Right cardiac atrium (tissue), 5 donors: ENCODE data around the gene LAMTOR1. TPM values are rescaled to one million over a fixed set of nuclear protein-coding genes. Genes with fewer than 3 reads are reported as not detected.
"Not testable (repeated sequence)": the region's sequence is repeated elsewhere in the genome, so short reads cannot be mapped to it uniquely, and the experiment has no call there.

Source experiments
- ATAC-seq, 2 donors: fragments of 200-7000 bp; cut with Tn5 transposase; one replicate each; pipeline versions ENCODE4 v1.8.0 to v1.9.1; 2020; ENCODE audit warnings: moderate library complexity in 2 of 2, mild to moderate bottlenecking in 1 of 2
- DNase-seq, 3 donors: peaks; one replicate each; pipeline ENCODE4 v3.0.0-alpha.2; 2020
- H3K27ac ChIP-seq: one replicate; pipeline ENCODE4 v1.5.1; 2013; ENCODE audit warnings: mild to moderate bottlenecking, low read length, control low read depth, moderate library complexity
- H3K27me3 ChIP-seq: one replicate; pipeline ENCODE4 v1.6.1; 2013; ENCODE audit not compliant: control insufficient read depth, insufficient read depth
- H3K4me1 ChIP-seq: one replicate; pipeline ENCODE4 v1.6.1; 2013; ENCODE audit warnings: low read length; ENCODE audit not compliant: control insufficient read depth, insufficient read depth
- H3K4me3 ChIP-seq: one replicate; pipeline ENCODE4 v1.5.1; 2013; ENCODE audit warnings: low read length, control low read depth
- H3K9me3 ChIP-seq: one replicate; pipeline ENCODE4 v1.6.1; 2013; ENCODE audit warnings: low read length; ENCODE audit not compliant: control insufficient read depth
- WGBS: extraction: QIAGEN DNeasy Blood & Tissue Kit; methylation state at CpG from one replicate; pipeline ENCODE4 v1.1.7; 2013; 5-methylcytosine and 5-hydroxymethylcytosine counted together
- intact Hi-C, 4 donors: fragments of 100-400 bp; cut with DNase I; formaldehyde crosslinking; loops; one replicate each; pipeline versions ENCODE4 v1.11.0 to v1.14.0; 2022 to 2023
- polyA plus RNA-seq: library from polyadenylated mRNA; stranded (reverse); fragments of 200-250 nt; gene quantifications from one replicate; pipeline ENCODE4 v1.2.3, GENCODE V29; 2013
- total RNA-seq, 4 donors: library from RNA; stranded (reverse); fragmentation: NEBNext Ultra II Directional; extraction: Animal tissue kit (Norgen Biotek cat#: 25700); gene quantifications; one replicate each; pipeline ENCODE4 v1.2.1, GENCODE V29; 2021
- donor health status: healthy with polysubstance abuse.
- donor health status: DM: no; HTN: yes; CAD: no.
- donor health status: DM: no; HTN: no; CAD: no.
- donor health status: DM: no; HTN: yes; CAD: no; lungs with severe emphysema.
- donor health status: DM: yes; HTN: yes; CAD: no.

The LAMTOR1 gene
- total and polyA plus RNA-seq, 5 donors, result 70.7 to 124 (median 84.4) TPM

DNA sequence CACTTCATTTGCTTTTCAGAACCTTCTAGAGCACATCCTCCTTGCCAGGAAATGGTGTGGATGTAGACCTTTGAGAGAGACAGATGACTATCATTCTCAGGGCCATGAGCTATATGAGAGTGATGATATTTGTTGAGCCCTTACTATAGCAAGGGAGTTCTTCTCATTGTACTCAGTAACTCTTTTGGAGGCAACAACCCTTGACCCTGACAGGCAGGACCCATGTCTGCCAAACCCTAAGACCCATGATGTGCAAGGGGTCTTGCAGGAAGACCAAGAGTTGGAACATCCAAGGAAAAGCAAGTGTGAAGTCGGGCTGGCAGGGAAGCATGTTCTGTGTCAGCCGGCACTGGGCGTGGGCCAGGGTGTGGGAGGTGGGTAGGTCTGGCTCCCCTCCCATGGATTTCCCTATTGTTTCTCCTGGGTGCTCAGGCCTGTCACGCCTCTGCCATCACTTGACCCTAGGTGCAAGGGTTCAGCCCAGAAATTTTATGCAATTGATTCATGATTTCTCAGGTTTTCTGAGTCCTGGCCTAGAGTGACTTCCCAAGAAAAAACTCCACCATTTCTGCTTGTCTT lies 33.7 kb upstream of the LAMTOR1 start:
- 76% methylated on average over 4 of the region's 4 CpGs for WGBS
- Histone ChIP-seq H3K27ac (no peak overlapping the region), H3K4me1 (no peaks in the 10 kb centered on the region), H3K27me3 (no peaks in the 10 kb centered on the region), H3K4me3 (no peak overlapping the region), H3K9me3 (no peaks in the 10 kb centered on the region)
- intact Hi-C loops, result no loop called here
- DNase-seq (no peak), ATAC-seq (no peak)

DNA sequence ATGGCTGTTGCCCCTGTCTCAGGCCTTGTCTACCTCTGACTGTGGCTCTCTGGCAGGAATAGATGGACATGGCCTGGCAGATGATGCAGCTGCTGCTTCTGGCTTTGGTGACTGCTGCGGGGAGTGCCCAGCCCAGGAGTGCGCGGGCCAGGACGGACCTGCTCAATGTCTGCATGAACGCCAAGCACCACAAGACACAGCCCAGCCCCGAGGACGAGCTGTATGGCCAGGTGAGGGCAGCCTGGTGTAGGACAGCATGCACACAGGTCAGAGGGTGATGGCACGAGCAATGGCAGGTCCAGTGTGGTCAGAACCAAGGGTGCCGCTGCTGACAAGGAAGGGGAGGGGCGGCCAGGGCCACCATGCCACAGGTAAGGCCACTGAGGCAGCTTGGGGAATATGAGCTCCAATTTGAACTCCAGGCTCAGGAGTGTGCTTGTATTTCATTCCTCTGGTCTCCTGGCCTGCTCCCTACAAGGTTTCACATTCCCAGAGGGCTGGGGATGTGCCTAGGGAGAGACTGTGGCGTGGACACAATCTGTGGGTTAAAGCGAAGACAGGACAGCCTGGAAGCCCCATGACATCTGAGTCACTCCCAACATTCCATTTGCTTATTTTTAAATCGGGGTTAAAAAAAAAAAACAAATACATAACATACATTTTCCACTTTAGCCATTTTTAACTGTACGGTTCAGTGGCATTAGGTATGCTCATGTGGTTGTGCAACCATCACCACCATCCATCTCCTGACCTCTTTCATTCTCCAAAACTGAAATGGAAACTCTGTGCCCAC lies 33.0 kb upstream of the LAMTOR1 start:
- Histone ChIP-seq H3K4me1 (no peaks in the 10 kb centered on the region), H3K9me3 (no peaks in the 10 kb centered on the region), H3K27ac (no peak overlapping the region), H3K27me3 (no peaks in the 10 kb centered on the region), H3K4me3 (no peak overlapping the region)
- no peak for DNase-seq
- WGBS, result 85% methylated on average over 14 of the region's 14 CpGs
- intact Hi-C loops, result no loop called here
- peak in 1 of 2 donors; percentile 34 for ATAC-seq

DNA sequence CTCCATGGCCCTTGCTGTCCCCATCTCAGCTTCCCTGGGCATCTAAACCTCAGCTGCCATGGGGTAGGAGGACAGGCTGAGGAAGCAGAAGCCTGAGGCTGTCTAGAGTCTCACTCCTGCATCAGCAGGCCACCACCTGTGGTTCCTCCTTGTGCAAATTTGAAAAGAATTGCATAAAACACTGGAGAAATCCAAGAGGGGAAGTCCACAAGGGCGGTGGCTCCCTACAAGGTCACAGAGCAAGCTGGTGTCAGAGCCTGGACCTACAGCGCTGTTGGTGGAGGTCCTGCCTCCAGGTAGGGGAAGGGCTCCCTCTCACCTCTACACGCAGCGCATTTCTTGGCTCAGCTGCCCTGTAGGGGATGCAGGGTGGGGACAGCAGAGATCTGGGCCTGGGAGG lies 32.4 kb upstream of the LAMTOR1 start, which contains the start of gene FOLR3:
Gene FOLR3 (plus strand): TSS at position 253 of the 400 bp plus-strand sequence. CDS start 228 bp downstream, outside the sequence.
- H3K27me3 ChIP-seq, H3K27ac ChIP-seq, H3K4me1 ChIP-seq, H3K9me3 ChIP-seq, DNase-seq, intact Hi-C loops, H3K4me3 ChIP-seq: not testable (repeated sequence)
- 84% methylated on average over 4 of the region's 4 CpGs for WGBS
- ATAC-seq, result peak; percentile 32 to 51

DNA sequence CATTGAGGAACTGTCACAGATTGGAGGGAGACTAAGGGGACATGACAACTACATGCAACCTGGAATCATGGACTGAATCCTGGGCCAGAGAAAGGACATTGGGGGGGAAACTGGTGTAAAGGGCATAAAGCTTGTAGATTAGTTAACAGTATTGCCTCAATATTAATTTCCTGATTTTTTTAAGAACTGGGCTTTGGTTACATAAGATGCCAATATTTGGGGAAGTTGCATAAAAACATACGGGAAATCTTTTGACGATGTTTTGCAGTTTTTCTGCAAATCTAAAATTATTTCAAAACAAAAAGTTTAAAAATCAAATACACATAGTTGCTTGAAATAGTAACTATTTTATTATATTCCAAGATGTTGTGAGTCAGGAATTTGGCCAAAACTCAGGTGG lies 29.5 kb upstream of the LAMTOR1 start:
- H3K9me3 ChIP-seq, result no peaks in the 10 kb centered on the region
- intact Hi-C loops, result no loop called here
- H3K4me1 ChIP-seq, result no peaks in the 10 kb centered on the region
- H3K4me3 ChIP-seq, result no peak overlapping the region
- H3K27ac ChIP-seq, result no peak overlapping the region
- H3K27me3 ChIP-seq, result no peaks in the 10 kb centered on the region
- no peak for DNase-seq
- no peak for ATAC-seq
- WGBS, result 78% methylated on average over 2 of the region's 2 CpGs

DNA sequence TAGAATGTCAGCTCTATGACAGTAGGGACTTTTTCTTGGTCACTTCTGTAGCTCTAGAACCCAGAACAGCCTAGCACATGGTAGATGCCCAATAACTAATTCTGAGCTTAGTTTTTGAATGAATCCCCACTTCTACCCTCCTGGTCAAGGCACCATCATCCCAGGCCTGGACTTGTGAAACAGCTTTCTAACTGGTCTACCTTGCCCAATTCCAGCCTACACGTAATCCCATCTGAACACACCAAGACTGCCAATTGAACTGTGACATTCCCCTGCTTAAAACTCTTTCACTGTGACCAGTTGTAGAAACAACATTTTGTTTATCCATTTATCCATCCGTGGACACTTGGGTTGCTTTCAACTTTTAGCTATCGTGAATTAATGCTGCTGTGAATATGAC lies 26.3 kb upstream of the LAMTOR1 start:
- DNase-seq, result no peak
- Histone ChIP-seq H3K4me3 (no peak overlapping the region), H3K9me3 (no peaks in the 10 kb centered on the region), H3K27me3 (no peaks in the 10 kb centered on the region), H3K4me1 (no peaks in the 10 kb centered on the region), H3K27ac (no peak overlapping the region)
- 78% methylated on average over 3 of the region's 3 CpGs for WGBS
- no peak for ATAC-seq
- intact Hi-C loops, result no loop called here

DNA sequence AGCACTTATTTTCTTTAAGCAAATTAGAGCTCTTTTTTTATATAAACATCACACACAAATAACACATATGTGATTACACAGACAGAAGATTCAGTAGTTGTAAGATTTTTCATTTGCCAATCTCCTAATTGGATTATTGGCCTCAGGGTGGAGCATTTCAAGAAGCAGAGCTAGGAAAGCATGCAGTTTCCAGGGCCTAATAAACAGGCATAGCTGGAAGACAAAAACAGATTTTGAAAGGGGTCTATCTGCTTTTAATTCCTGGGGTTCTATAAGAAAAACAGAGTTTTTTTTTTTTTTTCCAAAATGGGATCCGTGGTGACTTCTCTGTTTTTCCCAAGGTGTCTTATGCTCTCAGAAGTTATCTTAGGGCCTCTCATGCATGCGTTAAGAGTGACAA lies 24.8 kb upstream of the LAMTOR1 start:
- intact Hi-C loops, result no loop called here
- H3K27me3 ChIP-seq, result no peaks in the 10 kb centered on the region
- ATAC-seq (no peak), DNase-seq (no peak)
- H3K4me3 ChIP-seq, result no peak overlapping the region
- H3K4me1 ChIP-seq, result no peaks in the 10 kb centered on the region
- no peaks in the 10 kb centered on the region for H3K9me3 ChIP-seq
- H3K27ac ChIP-seq, result no peak overlapping the region
- WGBS, result 63% methylated on average over 2 of the region's 2 CpGs

DNA sequence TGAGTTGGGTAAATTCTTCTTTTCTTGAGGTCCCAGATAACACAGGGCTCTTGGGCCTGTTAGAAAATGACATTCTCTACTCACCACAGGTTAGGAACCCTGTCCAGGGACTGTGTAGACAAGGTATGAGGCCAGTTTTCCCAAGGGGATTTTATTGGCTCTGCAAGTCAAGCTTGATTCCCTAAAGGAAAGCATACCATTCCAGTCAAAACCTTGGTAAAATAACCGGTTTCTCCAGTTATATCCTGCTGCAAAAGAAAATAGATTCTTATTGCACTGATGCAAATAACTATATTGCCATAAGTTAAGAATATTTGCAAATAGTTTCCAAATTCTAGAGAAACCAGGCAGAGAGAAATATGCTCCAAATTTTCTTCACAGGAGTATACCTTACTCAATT lies 22.9 kb upstream of the LAMTOR1 start:
- no peak overlapping the region for H3K4me3 ChIP-seq
- ATAC-seq (no peak), DNase-seq (no peak)
- 44% methylated on average over 1 of the region's 1 CpG for WGBS
- intact Hi-C loops, result no loop called here
- H3K27me3 ChIP-seq, result no peaks in the 10 kb centered on the region
- H3K9me3 ChIP-seq, result no peaks in the 10 kb centered on the region
- H3K27ac ChIP-seq, result no peak overlapping the region
- no peaks in the 10 kb centered on the region for H3K4me1 ChIP-seq

DNA sequence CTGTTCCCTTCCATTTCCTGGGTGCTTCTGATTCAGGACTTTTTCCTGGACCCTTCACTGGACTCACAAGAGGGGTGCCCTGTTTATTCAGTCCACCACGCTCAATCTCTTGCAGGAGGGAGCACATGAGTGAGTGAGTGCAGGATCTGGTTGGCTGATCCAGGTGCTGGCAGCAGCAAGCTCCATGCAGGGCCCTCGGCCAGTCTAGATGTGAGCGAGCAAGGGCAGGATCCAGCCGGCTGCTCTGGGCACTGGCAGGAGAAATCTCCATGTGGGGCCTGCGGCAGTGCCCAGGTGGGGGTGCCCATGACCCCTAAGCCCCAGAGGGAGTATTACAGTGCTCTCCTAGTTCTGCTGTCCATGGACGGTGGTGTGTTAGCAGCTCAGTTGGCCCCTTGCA lies 20.9 kb upstream of the LAMTOR1 start:
- no peaks in the 10 kb centered on the region for H3K9me3 ChIP-seq
- intact Hi-C loops, result no loop called here
- WGBS, result 88% methylated on average over 6 of the region's 6 CpGs
- no peak overlapping the region for H3K27ac ChIP-seq
- H3K27me3 ChIP-seq, result no peaks in the 10 kb centered on the region
- no peak for ATAC-seq
- H3K4me3 ChIP-seq, result no peak overlapping the region
- DNase-seq, result no peak
- H3K4me1 ChIP-seq, result no peaks in the 10 kb centered on the region

DNA sequence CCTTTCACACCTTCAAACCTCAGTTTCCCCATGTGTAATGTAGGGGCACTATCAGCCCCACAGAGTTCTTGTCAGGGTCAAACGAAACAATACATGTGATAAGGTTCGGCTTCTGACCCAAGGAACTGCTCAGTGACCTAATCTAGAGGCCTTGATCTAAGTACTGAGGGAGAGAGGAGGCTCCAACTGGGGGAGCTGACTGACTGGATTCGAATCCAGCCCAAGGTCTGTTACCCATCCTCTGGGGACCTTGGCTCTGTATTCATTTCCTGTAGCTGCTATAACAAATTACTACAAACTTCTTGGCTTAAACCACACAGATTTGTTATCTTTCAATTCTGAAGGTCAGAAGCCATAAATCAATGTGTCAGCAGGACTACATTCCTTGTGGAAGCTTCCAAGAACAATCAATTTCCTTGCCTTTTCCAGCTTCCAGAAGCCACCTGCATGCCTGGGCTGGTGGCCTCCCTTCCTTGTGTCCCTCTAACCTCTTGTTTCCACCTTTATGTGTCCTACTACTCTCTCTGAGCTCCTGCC lies 20.1 kb upstream of the LAMTOR1 start:
- no peak overlapping the region for H3K4me3 ChIP-seq
- H3K27ac ChIP-seq, result no peak overlapping the region
- no peak for DNase-seq
- 44% methylated on average over 3 of the region's 3 CpGs for WGBS
- H3K4me1 ChIP-seq, result no peaks in the 10 kb centered on the region
- intact Hi-C loops, result no loop called here
- no peaks in the 10 kb centered on the region for H3K27me3 ChIP-seq
- ATAC-seq, result no peak
- H3K9me3 ChIP-seq, result no peaks in the 10 kb centered on the region

DNA sequence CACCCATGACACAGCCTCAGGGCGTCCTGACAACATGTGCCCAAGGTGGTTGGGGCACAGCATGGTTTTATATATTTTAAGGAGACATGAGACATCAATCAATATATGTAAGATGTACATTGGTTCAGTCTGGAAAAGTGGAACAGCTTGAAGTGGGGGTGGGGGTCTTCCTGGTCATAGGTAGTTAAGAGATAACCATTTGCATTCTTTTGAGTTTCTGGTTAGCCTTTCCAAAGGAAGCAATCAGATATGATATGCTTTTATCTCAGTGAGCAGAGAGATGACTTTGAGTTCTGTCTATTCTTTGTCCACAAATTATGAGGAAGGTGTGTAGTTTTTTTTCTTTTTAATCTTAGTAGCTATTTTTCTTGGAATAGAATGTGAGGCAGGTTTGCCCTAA lies 19.5 kb upstream of the LAMTOR1 start:
- no peaks in the 10 kb centered on the region for H3K4me1 ChIP-seq
- no peaks in the 10 kb centered on the region for H3K27me3 ChIP-seq
- intact Hi-C loops, result no loop called here
- ATAC-seq (no peak), DNase-seq (no peak)
- 74% methylated on average over 1 of the region's 1 CpG for WGBS
- no peaks in the 10 kb centered on the region for H3K9me3 ChIP-seq
- no peak overlapping the region for H3K4me3 ChIP-seq
- H3K27ac ChIP-seq, result no peak overlapping the region

DNA sequence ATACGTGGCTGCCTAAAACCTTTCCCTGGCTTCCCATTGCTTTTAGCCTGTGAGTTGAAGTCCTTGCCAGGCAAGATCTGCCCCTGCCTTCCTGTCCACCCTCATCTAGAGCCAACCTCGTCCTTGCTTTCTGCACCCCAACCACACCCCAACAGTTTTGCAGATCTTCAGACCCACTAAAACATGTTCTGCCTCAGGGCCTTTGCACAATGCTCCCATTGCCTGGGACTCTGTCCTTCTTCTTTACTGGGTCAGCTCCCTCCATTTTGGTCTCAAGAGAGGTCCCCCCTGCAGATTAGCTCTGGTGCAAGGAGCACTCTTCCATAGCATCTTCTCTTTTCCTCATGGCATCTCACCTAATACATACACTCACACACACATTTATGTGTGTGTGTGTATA lies 17.8 kb upstream of the LAMTOR1 start:
- WGBS, result 71% methylated on average over 2 of the region's 2 CpGs
- no peak overlapping the region for H3K27ac ChIP-seq

More for the DNA sequence above, 17.8 kb upstream of the LAMTOR1 start:
- Histone ChIP-seq H3K4me1 (no peaks in the 10 kb centered on the region), H3K4me3 (no peak overlapping the region), H3K27me3 (no peaks in the 10 kb centered on the region), H3K9me3 (no peaks in the 10 kb centered on the region)
- DNase-seq (no peak), ATAC-seq (no peak)
- intact Hi-C loops, result no loop called here
